ES-I3 (cell line): ENCODE measurements around the gene AFF3.
"Not testable (repeated sequence)": the region's sequence is repeated elsewhere in the genome, so short reads cannot be mapped to it uniquely, and the experiment has no call there.

Source experiments
- H3K36me3 ChIP-seq: 2 replicates; pipeline ENCODE4 v1.6.1; 2013; ENCODE audit warnings: mild to moderate bottlenecking, low read length, control low read depth, moderate library complexity; ENCODE audit not compliant: insufficient read depth
- H3K4me1 ChIP-seq: 2 replicates; pipeline ENCODE4 v1.6.1; 2013; ENCODE audit warnings: mild to moderate bottlenecking, control low read depth, low read length; ENCODE audit not compliant: insufficient read depth
- H3K9ac ChIP-seq: 2 replicates; pipeline ENCODE4 v1.6.1; 2013; ENCODE audit warnings: low read depth, mild to moderate bottlenecking, low read length, moderate library complexity
- H3K9me3 ChIP-seq: 2 replicates; pipeline ENCODE4 v1.6.1; 2013; ENCODE audit warnings: mild to moderate bottlenecking, low read length, moderate library complexity; ENCODE audit not compliant: control insufficient read depth, insufficient read depth

Gene AFF3

DNA sequence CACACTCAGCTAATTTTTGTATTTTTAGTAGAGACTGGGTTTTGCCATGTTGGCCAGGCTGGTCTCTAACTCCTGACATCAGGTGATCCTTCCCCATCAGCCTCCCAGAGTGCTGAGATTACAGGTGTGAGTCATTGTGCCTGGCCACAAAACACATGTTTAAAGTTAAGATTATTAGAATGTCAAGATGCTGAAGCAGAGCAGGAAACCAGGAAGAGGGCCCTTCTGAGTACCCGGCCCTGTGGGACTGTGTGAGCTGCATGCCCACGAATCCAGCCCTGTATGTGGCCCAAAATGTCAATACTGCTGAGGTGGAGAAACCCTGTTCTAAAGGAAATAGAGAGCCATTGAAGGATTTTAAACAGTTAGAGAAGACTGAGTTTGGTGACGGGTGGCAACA lies 621.6 kb downstream of the AFF3 start:
- no peaks in the 10 kb centered on the region; the same call in 1 of the 2 replicates for H3K36me3 ChIP-seq
- no peaks in the 10 kb centered on the region for H3K9me3 ChIP-seq
- H3K4me1 ChIP-seq: no peaks in the 10 kb centered on the region
- no peak overlapping the region for H3K9ac ChIP-seq

GRCh38 chr2:99520195-99520594 lies 622.2 kb downstream of the AFF3 start:
- no peaks in the 10 kb centered on the region for H3K9me3 ChIP-seq
- H3K9ac ChIP-seq: no peak overlapping the region
- no peaks in the 10 kb centered on the region for H3K4me1 ChIP-seq
- no peaks in the 10 kb centered on the region; the same call in 1 of the 2 replicates for H3K36me3 ChIP-seq

- H3K9me3 ChIP-seq: no peaks in the 10 kb centered on the region
- no peaks in the 10 kb centered on the region; the same call in 1 of the 2 replicates for H3K36me3 ChIP-seq
- no peak overlapping the region for H3K9ac ChIP-seq
- H3K4me1 ChIP-seq: no peaks in the 10 kb centered on the region
Measured at GRCh38 chr2:99514357-99514756, 628.0 kb downstream of the AFF3 start.

GRCh38 chr2:99512181-99512591 lies 630.2 kb downstream of the AFF3 start:
- no peaks in the 10 kb centered on the region for H3K9me3 ChIP-seq

DNA sequence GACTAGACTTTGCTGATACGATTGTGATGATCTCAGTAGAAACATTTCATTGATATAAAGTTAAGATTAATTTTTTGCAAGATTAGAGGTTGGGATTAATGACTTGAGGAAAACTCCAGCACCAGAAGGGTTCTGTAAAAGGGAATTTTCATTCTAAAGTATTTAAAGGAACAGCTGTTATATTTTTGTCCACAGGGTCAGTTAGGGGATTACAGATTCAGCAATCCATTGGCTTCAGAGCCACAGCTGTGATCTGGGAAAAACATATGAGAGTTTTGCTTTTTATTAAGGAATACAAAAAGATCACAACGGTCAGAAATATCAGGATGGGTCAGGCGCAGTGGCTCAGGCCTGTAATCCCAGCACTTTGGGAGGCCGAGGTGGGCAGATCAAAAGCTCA lies 633.0 kb downstream of the AFF3 start:
- no peak overlapping the region for H3K9ac ChIP-seq
- no peaks in the 10 kb centered on the region for H3K4me1 ChIP-seq
- H3K9me3 ChIP-seq: no peaks in the 10 kb centered on the region
- no peaks in the 10 kb centered on the region for H3K36me3 ChIP-seq

More at GRCh38 chr2:99512181-99512591, 630.2 kb downstream of the AFF3 start:
- Histone ChIP-seq H3K4me1 (no peaks in the 10 kb centered on the region), H3K9ac (no peak overlapping the region), H3K36me3 (no peaks in the 10 kb centered on the region; the same call in 1 of the 2 replicates)

DNA sequence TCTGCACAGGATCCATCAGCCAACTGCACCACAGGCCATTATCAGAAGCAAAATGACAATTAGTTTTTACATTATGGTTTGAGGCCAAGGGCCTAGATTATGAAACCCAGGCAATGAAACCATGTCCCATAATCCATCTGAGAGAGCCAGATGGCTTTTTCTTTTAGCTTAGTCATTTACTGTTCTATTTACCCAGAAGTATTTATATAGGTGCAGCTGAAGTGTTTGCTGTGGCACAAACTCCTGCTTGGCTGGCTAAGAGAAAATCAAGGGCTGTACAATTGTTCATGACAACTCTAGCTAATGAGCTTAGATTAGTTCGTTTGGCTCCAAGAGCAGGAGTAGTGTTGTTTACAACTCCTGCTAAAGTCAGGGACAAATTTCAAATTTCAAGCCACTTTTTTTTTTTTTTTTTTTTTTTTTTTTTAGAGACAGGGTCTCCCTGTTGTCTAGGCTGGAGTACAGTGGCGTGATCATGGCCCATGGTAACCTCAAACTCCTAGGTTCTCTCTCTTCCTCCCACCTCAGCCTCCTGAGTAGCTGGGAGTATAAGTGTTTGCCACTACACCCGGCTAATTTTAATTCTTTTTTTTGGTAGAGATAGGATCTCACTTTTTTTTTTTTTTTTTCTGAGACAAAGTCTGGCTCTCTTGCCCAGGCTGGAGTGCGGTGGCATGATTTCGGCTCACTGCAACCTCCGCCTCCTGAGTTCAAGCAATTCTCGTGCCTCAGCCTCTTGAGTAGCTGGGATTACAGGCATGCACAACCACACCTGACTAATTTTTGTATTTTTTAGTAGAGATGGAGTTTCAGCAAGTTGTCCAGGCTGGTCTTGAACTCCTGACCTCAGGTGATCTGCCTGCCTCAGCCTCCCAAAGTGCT lies 634.2 kb downstream of the AFF3 start:
- H3K9ac ChIP-seq: no peak overlapping the region

DNA sequence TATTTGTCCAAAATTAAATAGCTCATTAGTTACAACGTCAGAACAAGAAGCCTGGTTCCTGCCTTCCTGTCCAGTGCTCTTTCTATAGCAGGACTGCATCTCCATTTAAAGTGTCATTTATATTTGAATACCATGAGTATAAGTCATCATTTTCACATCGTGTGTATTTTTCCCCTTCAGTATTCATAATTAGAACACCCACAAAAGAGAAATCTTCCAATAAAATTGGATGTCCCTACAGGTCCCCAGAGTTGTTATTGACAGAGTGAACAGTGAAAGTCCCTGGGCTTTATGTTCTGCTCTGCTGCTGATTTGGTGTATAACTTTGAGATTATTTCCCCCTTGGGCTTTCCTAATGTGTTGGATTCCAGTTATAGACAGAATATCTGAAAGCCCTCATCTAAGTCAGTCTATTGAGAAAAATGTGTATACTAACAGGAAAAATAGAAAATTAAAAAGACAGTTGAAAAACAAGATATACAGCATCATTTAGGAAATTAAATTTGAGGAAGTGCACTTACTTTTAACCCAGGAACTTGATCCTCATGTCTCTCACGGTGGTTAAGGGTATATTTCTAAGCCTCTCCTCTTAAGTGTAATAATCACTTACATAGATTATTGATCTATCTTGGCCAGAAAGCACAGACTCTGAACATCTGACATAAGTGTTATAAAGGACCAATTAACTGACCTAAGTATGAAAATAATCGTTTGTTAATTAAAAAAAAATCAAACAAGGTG lies 637.4 kb downstream of the AFF3 start:
- no peaks in the 10 kb centered on the region for H3K4me1 ChIP-seq
- no peaks in the 10 kb centered on the region for H3K36me3 ChIP-seq
- H3K9ac ChIP-seq: no peak overlapping the region
- no peaks in the 10 kb centered on the region for H3K9me3 ChIP-seq

More for the DNA sequence above, 634.2 kb downstream of the AFF3 start:
- Histone ChIP-seq H3K4me1 (no peaks in the 10 kb centered on the region), H3K9me3 (no peaks in the 10 kb centered on the region), H3K36me3 (no peaks in the 10 kb centered on the region)

- H3K9me3 ChIP-seq, H3K4me1 ChIP-seq, H3K36me3 ChIP-seq, H3K9ac ChIP-seq: not testable (repeated sequence)
Measured at GRCh38 chr2:99503662-99504416, 638.6 kb downstream of the AFF3 start.

GRCh38 chr2:99496021-99496420 lies 646.4 kb downstream of the AFF3 start:
- no peaks in the 10 kb centered on the region for H3K36me3 ChIP-seq
- peaks cover 3% of the 10 kb centered on the region; the same call in 1 of the 2 replicates for H3K4me1 ChIP-seq
- no peaks in the 10 kb centered on the region for H3K9me3 ChIP-seq
- H3K9ac ChIP-seq: no peak overlapping the region
